Nephron progenitor cell (in vitro differentiated cells): ENCODE measurements around the gene KCTD8.

Experiments
- DNase-seq: peaks from one replicate; pipeline ENCODE4 v3.0.0; 2021
- H3K27ac Mint-ChIP-seq: 2 replicates; pipeline ENCODE4 v1.8.0; 2021; ENCODE audit warnings: mild to moderate bottlenecking, moderate library complexity, mixed read lengths
- H3K27me3 Mint-ChIP-seq: 2 replicates; pipeline ENCODE4 v1.8.0; 2021; ENCODE audit warnings: mild to moderate bottlenecking, low read depth, mixed read lengths; ENCODE audit not compliant: poor library complexity
- H3K36me3 Mint-ChIP-seq: 2 replicates; pipeline ENCODE4 v1.8.0; 2021; ENCODE audit warnings: low read depth, mixed read lengths
- H3K4me1 Mint-ChIP-seq: 2 replicates; pipeline ENCODE4 v1.8.0; 2021; ENCODE audit warnings: mixed read lengths
- H3K4me3 Mint-ChIP-seq: 2 replicates; pipeline ENCODE4 v1.8.0; 2021; ENCODE audit warnings: mild to moderate bottlenecking, moderate library complexity, mixed read lengths
- H3K9me3 Mint-ChIP-seq: 2 replicates; pipeline ENCODE4 v1.8.0; 2021; ENCODE audit warnings: mild to moderate bottlenecking, moderate library complexity, mixed read lengths
- CTCF ChIP-seq: fragments of 200-600 bp; sonication (generic); IDR thresholded peaks from 2 replicates; pipeline ENCODE4 v1.5.0; 2021; ENCODE audit warnings: antibody characterized with exemption

Gene KCTD8

GRCh38 chr4:44448521-44449461, at the start of gene KCTD8:
TSS of gene KCTD8 (minus strand) at chr4:44448809.
- no peaks in the 10 kb centered on the region for H3K9me3 Mint-ChIP-seq
- H3K36me3 Mint-ChIP-seq = no peaks in the 10 kb centered on the region
- H3K27ac Mint-ChIP-seq = no peak within 1 kb of the TSS
- H3K4me3 Mint-ChIP-seq = peak within 1 kb of the TSS; percentile 83
- TF ChIP-seq CTCF = peak; percentile 77
- H3K4me1 Mint-ChIP-seq = peaks cover 23% of the 10 kb centered on the region
- H3K27me3 Mint-ChIP-seq = peaks cover 73% of the 10 kb centered on the region
- DNase-seq = peak; percentile 90

GRCh38 chr4:44494810-44495701, 46.4 kb upstream of the KCTD8 start:
- Mint-ChIP-seq H3K36me3 (no peaks in the 10 kb centered on the region), H3K27ac (no peak overlapping the region), H3K27me3 (no peaks in the 10 kb centered on the region), H3K9me3 (no peaks in the 10 kb centered on the region), H3K4me1 (no peaks in the 10 kb centered on the region), H3K4me3 (no peak overlapping the region)
- TF ChIP-seq CTCF = no peak
- DNase-seq = no peak

- Mint-ChIP-seq H3K9me3 (no peaks in the 10 kb centered on the region), H3K4me3 (no peak overlapping the region), H3K4me1 (no peaks in the 10 kb centered on the region), H3K27me3 (no peaks in the 10 kb centered on the region), H3K27ac (no peak overlapping the region), H3K36me3 (no peaks in the 10 kb centered on the region)
- peak; percentile 38 for TF ChIP-seq CTCF
- peak; percentile 12 for DNase-seq
These were observed 45.3 kb upstream of the KCTD8 start for GRCh38 chr4:44493924-44494323.

GRCh38 chr4:44487341-44487740, 38.7 kb upstream of the KCTD8 start:
- no peak for DNase-seq
- H3K27ac Mint-ChIP-seq = no peak overlapping the region
- no peak overlapping the region for H3K4me3 Mint-ChIP-seq
- TF ChIP-seq CTCF = no peak
- peaks cover 5% of the 10 kb centered on the region for H3K27me3 Mint-ChIP-seq
- H3K36me3 Mint-ChIP-seq = no peaks in the 10 kb centered on the region
- H3K9me3 Mint-ChIP-seq = peaks cover 3% of the 10 kb centered on the region
- H3K4me1 Mint-ChIP-seq = no peaks in the 10 kb centered on the region

DNA sequence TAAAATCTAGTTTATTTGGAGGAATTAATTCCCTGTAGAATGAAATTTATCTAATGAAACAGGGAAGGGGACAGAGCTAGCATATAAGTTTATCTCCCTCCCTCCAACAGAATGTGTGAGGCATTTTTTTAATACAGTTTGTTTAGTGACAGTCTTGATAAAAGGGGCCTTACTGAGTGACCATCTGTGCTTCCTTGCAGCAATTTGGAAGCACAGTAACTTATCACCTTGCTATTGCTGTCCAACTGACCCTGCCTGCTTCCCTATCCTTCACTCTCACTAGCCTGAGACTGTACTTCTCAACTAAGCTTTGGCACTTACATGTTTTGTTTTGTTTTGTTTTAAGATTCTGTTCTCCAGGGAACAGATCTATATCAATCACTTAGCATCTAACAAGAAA, 31.1 kb upstream of the KCTD8 start:
- Mint-ChIP-seq H3K4me1 (no peaks in the 10 kb centered on the region), H3K9me3 (peaks cover 16% of the 10 kb centered on the region), H3K27me3 (peaks cover 4% of the 10 kb centered on the region), H3K4me3 (no peak overlapping the region), H3K27ac (no peak overlapping the region), H3K36me3 (no peaks in the 10 kb centered on the region)
- DNase-seq = no peak
- no peak for TF ChIP-seq CTCF
